NCI-H2107 treated with DMSO at 0.1 percent for 48 hours (cell line): Measurements from ENCODE around the gene SPATA31A5.
"Not testable (repeated sequence)": the region's sequence is repeated elsewhere in the genome, so short reads cannot be mapped to it uniquely, and the experiment has no call there.

Experiments used
- DNase-seq: peaks from one replicate; lab custom pipeline; 2025; ENCODE audit not compliant: unreplicated experiment; lab: John Stamatoyannopoulos, UW

SPATA31A5 gene

DNA sequence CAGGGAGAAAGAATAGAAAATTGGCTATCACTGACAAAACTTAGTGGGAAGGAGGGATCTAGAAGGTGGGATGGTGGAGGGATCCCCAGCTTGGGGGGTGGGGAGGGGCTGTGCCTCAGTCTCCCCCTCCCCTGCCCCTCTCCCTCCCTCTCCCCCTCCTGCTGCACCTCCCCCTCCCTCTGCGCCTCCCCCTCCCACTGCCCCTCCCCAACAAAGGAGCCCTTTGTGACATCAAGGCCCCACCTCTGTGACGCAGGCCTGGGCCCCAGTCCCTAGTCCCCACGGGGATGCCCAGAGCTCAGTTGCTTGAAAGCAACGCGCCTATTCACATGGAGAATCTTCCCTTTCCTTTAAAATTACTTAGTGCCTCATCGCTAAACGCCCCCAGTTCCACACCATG, at the start of gene SPATA31A5:
Gene SPATA31A5, plus strand, starts transcription at position 301 of the 400 bp plus-strand sequence. Its CDS starts 29 bp downstream, at position 330.
- DNase-seq: not testable (repeated sequence)

GRCh38 chr9:60962990-60963350, 48.8 kb downstream of the SPATA31A5 start:
- DNase-seq: not testable (repeated sequence)

- DNase-seq: not testable (repeated sequence)
Observed at GRCh38 chr9:60966382-60966781, 52.2 kb downstream of the SPATA31A5 start.
